OCI-LY1 (cell line): ENCODE data around the gene BEND7.
"Not testable (repeated sequence)": the region's sequence is repeated elsewhere in the genome, so short reads cannot be mapped to it uniquely, and the experiment has no call there.

Source experiments
- H2AFZ ChIP-seq: fragments of 200-600 bp; sonication (generic), shearing (Covaris generic); 2 replicates; pipeline ENCODE4 v1.6.0; 2014; ENCODE audit warnings: antibody characterized with exemption, mild to moderate bottlenecking, low read length
- H3F3A ChIP-seq: fragments of 200-600 bp; sonication (generic), shearing (Covaris generic); 2 replicates; pipeline ENCODE4 v1.6.0; 2014; ENCODE audit warnings: mild to moderate bottlenecking, antibody characterized with exemption, low read length, moderate library complexity; ENCODE audit not compliant: insufficient read depth
- H3K27ac ChIP-seq: fragments of 200-600 bp; sonication (generic); 2 replicates; pipeline ENCODE4 v1.5.1; 2014; ENCODE audit warnings: low read length, mixed run types, mild to moderate bottlenecking, low read depth; ENCODE audit not compliant: poor library complexity, severe bottlenecking
- H3K27me3 ChIP-seq: fragments of 200-600 bp; sonication (generic); 2 replicates; pipeline ENCODE4 v1.6.0; 2014; ENCODE audit warnings: antibody characterized with exemption, mild to moderate bottlenecking, low read length, moderate library complexity; ENCODE audit not compliant: insufficient read depth
- H3K36me3 ChIP-seq: fragments of 200-600 bp; sonication (generic); 2 replicates; pipeline ENCODE4 v1.6.1; 2014; ENCODE audit warnings: mild to moderate bottlenecking, antibody characterized with exemption, low read length, moderate library complexity, mixed read lengths; ENCODE audit not compliant: insufficient read depth
- H3K4me1 ChIP-seq: fragments of 200-600 bp; sonication (generic); 2 replicates; pipeline ENCODE4 v1.5.1; 2014; ENCODE audit warnings: mild to moderate bottlenecking, low read length, moderate library complexity; ENCODE audit not compliant: insufficient read depth, severe bottlenecking
- H3K4me2 ChIP-seq: fragments of 200-600 bp; sonication (generic), shearing (Covaris generic); 2 replicates; pipeline ENCODE4 v1.6.1; 2014; ENCODE audit warnings: low read length
- H3K4me3 ChIP-seq: fragments of 200-600 bp; sonication (generic); 2 replicates; pipeline ENCODE4 v1.5.1; 2014; ENCODE audit warnings: low read length, low read depth, mild to moderate bottlenecking, mixed read lengths; ENCODE audit not compliant: poor library complexity, severe bottlenecking
- H3K79me2 ChIP-seq: fragments of 200-600 bp; shearing (Covaris generic); 2 replicates; pipeline ENCODE4 v1.6.1; 2016; ENCODE audit warnings: mixed run types, low read length, mixed read lengths; ENCODE audit not compliant: insufficient read depth
- H3K9ac ChIP-seq: fragments of 200-600 bp; sonication (generic), shearing (Covaris generic); 2 replicates; pipeline ENCODE4 v1.6.1; 2014; ENCODE audit warnings: mild to moderate bottlenecking, low read length, mixed read lengths
- H3K9me2 ChIP-seq: fragments of 200-600 bp; sonication (generic), shearing (Covaris generic); 2 replicates; pipeline ENCODE4 v1.6.1; 2014; ENCODE audit warnings: low read depth, mild to moderate bottlenecking, low read length, mixed read lengths
- H3K9me3 ChIP-seq: fragments of 200-600 bp; shearing (Covaris generic); 2 replicates; pipeline ENCODE4 v1.6.1; 2014; ENCODE audit warnings: low read length, mixed read lengths
- H4K20me1 ChIP-seq: fragments of 200-600 bp; sonication (generic), shearing (Covaris generic); 2 replicates; pipeline ENCODE4 v1.6.0; 2016; ENCODE audit warnings: mild to moderate bottlenecking, low read length; ENCODE audit not compliant: insufficient read depth
- EZH2 ChIP-seq: fragments of 200-600 bp; sonication (generic), shearing (Covaris generic); IDR thresholded peaks from 2 replicates; pipeline ENCODE4 v1.8.0; 2017; ENCODE audit warnings: borderline replicate concordance, mixed run types, mild to moderate bottlenecking, antibody characterized with exemption, low read length, moderate library complexity, mixed read lengths
- TF ChIP-seq, protein P1 (sequence below): fragments of 200-600 bp; sonication (generic), shearing (Covaris generic); IDR thresholded peaks from 2 replicates; pipeline ENCODE4 v1.5.1; 2017; ENCODE audit warnings: mild to moderate bottlenecking, antibody characterized with exemption, low read length, moderate library complexity, mixed read lengths

Gene BEND7

DNA sequence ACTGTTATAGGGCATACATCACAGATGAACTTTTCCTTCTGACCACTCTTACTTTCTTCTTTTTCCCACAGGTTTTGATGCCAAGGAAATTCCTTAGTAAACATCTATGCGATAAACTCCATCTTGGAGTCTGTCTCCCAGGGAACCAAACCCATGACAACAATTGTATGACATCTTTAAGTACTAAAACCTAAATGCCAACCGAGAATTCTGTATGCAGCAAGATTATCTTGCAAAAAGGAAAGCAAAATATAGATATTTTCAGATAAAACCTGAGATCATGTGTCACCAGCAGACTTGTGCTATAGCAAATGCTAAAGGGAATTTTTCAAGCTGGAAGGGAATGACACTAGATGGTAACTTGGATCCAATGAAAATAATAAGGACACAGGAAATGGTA, 22.0 kb upstream of the BEND7 start:
- no peaks in the 10 kb centered on the region for H3K79me2 ChIP-seq
- no peaks in the 10 kb centered on the region for H3K36me3 ChIP-seq
- no peak overlapping the region for H3K4me2 ChIP-seq
- no peaks in the 10 kb centered on the region for H3K27me3 ChIP-seq
- no peaks in the 10 kb centered on the region for H3K4me1 ChIP-seq
- H3K9me3 ChIP-seq = 0 out of 2 replicates have a peak, but pooled peaks cover 2% of the 10 kb centered on the region
- no peak overlapping the region for H3K27ac ChIP-seq
- no peak for TF ChIP-seq EZH2
- TF ChIP-seq, protein P1, sequence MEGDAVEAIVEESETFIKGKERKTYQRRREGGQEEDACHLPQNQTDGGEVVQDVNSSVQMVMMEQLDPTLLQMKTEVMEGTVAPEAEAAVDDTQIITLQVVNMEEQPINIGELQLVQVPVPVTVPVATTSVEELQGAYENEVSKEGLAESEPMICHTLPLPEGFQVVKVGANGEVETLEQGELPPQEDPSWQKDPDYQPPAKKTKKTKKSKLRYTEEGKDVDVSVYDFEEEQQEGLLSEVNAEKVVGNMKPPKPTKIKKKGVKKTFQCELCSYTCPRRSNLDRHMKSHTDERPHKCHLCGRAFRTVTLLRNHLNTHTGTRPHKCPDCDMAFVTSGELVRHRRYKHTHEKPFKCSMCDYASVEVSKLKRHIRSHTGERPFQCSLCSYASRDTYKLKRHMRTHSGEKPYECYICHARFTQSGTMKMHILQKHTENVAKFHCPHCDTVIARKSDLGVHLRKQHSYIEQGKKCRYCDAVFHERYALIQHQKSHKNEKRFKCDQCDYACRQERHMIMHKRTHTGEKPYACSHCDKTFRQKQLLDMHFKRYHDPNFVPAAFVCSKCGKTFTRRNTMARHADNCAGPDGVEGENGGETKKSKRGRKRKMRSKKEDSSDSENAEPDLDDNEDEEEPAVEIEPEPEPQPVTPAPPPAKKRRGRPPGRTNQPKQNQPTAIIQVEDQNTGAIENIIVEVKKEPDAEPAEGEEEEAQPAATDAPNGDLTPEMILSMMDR = no peak
- H3K9me2 ChIP-seq = no peaks in the 10 kb centered on the region
- H3K4me3 ChIP-seq = no peak overlapping the region
- no peaks in the 10 kb centered on the region for H3F3A ChIP-seq
- no peaks in the 10 kb centered on the region for H4K20me1 ChIP-seq
- H2AFZ ChIP-seq = no peak overlapping the region
- H3K9ac ChIP-seq = no peak overlapping the region

DNA sequence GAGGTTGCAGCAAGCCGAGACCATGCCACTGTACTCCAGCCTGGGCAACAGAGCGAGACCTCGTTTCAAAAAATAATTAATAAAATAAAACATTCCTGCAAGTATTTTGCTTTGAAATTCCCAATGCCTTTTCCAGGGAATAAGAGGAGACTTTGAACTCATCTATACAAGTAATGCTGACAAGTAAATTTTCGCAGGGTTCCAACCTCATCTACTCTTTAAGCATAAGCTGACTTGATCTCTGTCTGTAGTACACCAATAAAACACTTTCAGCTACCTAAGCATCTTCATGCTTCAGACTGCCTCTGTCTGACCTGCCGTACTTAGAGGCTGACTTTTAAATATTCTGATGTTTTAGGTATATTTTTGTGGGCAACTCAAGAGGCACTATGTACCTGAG, 13.7 kb upstream of the BEND7 start:
- TF ChIP-seq, protein P1 = no peak
- no peak for TF ChIP-seq EZH2
- Histone ChIP-seq H2AFZ (no peak overlapping the region), H3K9ac (no peak overlapping the region), H3K9me3 (no peaks in the 10 kb centered on the region), H3K4me2 (no peak overlapping the region), H3K27ac (no peak overlapping the region), H3K27me3 (no peaks in the 10 kb centered on the region), H4K20me1 (no peaks in the 10 kb centered on the region), H3K4me3 (no peak overlapping the region), H3K79me2 (no peaks in the 10 kb centered on the region), H3F3A (no peaks in the 10 kb centered on the region), H3K9me2 (no peaks in the 10 kb centered on the region), H3K36me3 (no peaks in the 10 kb centered on the region), H3K4me1 (no peaks in the 10 kb centered on the region)

DNA sequence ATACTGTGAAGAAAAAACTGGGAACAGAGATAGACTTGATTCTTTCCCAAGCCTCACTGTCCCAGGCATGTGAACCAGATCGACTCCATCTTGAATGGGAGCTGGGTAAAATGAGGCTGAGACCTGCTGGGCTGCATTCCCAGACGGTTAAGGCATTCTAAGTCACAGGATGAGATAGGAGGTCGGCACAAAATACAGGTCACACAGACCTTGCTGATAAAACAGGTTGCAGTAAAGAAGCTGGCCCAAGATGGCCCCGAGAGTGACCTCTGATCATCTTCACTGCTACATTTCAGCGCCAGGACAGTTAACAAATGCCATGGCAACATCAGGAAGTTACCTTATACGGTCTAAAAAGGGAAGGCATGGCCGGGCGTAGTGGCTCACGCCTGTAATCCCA, 9.2 kb upstream of the BEND7 start:
- not testable (repeated sequence) for H2AFZ ChIP-seq, H3K4me2 ChIP-seq, H3K4me1 ChIP-seq, H3K79me2 ChIP-seq, H3F3A ChIP-seq, H3K9ac ChIP-seq, H3K4me3 ChIP-seq, H3K9me3 ChIP-seq, H4K20me1 ChIP-seq, H3K9me2 ChIP-seq, H3K27me3 ChIP-seq, H3K36me3 ChIP-seq, H3K27ac ChIP-seq

DNA sequence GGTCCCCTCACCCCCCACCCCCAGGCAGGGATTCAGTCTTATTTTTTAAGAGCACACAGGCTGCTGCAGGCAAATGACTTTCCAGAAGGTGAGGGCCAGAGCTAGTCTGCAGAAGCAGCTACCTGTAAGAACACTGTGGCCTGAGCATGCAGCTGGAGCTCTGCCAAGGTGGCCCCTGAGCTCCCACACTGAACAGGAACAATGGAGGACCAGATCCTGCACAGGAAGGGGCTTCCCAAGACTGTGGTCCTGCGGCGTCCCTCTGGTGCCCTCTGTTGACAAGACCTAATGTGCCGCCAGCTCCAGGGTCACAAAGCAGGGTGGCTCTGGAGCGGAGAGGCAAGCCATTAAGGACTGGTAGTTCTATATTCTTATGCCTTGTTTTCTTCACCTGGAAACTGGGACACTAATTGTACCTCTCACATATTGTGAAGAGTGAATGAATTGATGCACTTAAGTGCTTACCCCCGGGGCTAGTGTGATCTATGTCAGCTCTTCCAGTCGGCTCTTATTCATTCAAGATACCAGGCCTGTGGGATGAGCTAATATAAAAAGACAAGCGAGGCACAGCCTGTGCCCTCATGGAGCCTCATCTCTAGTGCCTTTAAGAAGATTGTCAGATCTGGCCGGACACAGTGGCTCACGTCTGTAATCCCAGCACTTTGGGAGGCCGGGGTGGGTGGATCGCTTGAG, 8.0 kb upstream of the BEND7 start:
- no peak overlapping the region for H3K4me2 ChIP-seq

More for the DNA sequence above, 8.0 kb upstream of the BEND7 start:
- H2AFZ ChIP-seq = no peak overlapping the region
- H3K27me3 ChIP-seq = no peaks in the 10 kb centered on the region
- no peak overlapping the region for H3K4me3 ChIP-seq
- no peaks in the 10 kb centered on the region for H3K36me3 ChIP-seq
- H3K9me2 ChIP-seq = no peaks in the 10 kb centered on the region
- H3K9ac ChIP-seq = no peak overlapping the region
- no peak overlapping the region for H3K27ac ChIP-seq
- no peaks in the 10 kb centered on the region for H3F3A ChIP-seq
- no peaks in the 10 kb centered on the region for H4K20me1 ChIP-seq
- TF ChIP-seq, protein P1 = peak; percentile 51; the same call in 1 of the 2 replicates
- TF ChIP-seq EZH2 = no peak
- H3K79me2 ChIP-seq = no peaks in the 10 kb centered on the region
- H3K4me1 ChIP-seq = no peaks in the 10 kb centered on the region
- H3K9me3 ChIP-seq = no peaks in the 10 kb centered on the region
